Urinary bladder (tissue), 4 donors: ENCODE measurements around the gene ORMDL2. TPM values are rescaled to one million over a fixed set of nuclear protein-coding genes. Genes with fewer than 3 reads are reported as not detected.
"Not testable (repeated sequence)": the region's sequence is repeated elsewhere in the genome, so short reads cannot be mapped to it uniquely, and the experiment has no call there.

Experiments used
- DNase-seq: peaks from one replicate; pipeline ENCODE4 v3.0.0-alpha.2; 2015; ENCODE audit errors: extremely low spot score
- H3K27ac ChIP-seq: one replicate; pipeline ENCODE4 v1.5.1; 2013; ENCODE audit warnings: low read depth, mild to moderate bottlenecking, moderate library complexity
- H3K36me3 ChIP-seq: one replicate; pipeline ENCODE4 v1.6.1; 2013; ENCODE audit warnings: mild to moderate bottlenecking, moderate library complexity; ENCODE audit not compliant: insufficient read depth
- H3K4me1 ChIP-seq: one replicate; pipeline ENCODE4 v1.6.1; 2013; ENCODE audit warnings: mild to moderate bottlenecking, moderate library complexity; ENCODE audit not compliant: insufficient read depth
- H3K4me3 ChIP-seq: one replicate; pipeline ENCODE4 v1.5.1; 2013; ENCODE audit warnings: low read depth, low read length
- WGBS: extraction: QIAGEN DNeasy Blood & Tissue Kit; methylation state at CpG from one replicate; pipeline ENCODE4 v1.1.7; 2013; 5-methylcytosine and 5-hydroxymethylcytosine counted together
- polyA plus RNA-seq: library from polyadenylated mRNA; stranded (reverse); fragments of 200-250 nt; gene quantifications from one replicate; pipeline ENCODE4 v1.2.3, GENCODE V29; 2013
- total RNA-seq: library from RNA; depleted of rRNA; stranded (reverse); fragments of >200 nt; gene quantifications from one replicate; pipeline ENCODE4 v1.2.3, GENCODE V29; 2014
- donor health status: healthy with polysubstance abuse.
- donor health status: healthy.

The ORMDL2 gene
- total and polyA plus RNA-seq, 2 donors: 8.4 to 37.3 TPM

DNA sequence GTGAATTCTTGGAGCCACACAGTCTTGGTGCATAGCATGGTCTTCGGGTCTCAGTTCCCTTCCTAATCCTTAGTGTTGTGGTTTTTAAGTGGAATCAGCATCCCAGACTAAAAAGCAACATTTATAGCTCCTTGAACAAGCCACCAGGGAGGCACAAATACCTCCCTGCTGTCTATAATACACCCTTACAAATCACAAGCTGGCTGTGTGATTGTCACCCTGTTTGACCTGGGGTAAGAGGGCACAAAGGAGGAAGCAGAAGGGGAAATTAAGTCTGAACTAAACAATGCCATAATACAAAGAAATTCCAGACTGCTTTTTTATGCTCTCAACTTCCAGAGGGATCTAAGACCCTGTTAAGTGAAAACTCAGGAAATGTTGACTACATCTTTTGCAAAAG, 32.6 kb downstream of the ORMDL2 start:
- Histone ChIP-seq H3K4me3 (no peak overlapping the region), H3K36me3 (no peaks in the 10 kb centered on the region), H3K4me1 (no peaks in the 10 kb centered on the region), H3K27ac (no peak overlapping the region)
- 20% methylated on average over 1 of the region's 1 CpG for whole genome bisulfite sequencing
- DNase-seq: no peak

DNA sequence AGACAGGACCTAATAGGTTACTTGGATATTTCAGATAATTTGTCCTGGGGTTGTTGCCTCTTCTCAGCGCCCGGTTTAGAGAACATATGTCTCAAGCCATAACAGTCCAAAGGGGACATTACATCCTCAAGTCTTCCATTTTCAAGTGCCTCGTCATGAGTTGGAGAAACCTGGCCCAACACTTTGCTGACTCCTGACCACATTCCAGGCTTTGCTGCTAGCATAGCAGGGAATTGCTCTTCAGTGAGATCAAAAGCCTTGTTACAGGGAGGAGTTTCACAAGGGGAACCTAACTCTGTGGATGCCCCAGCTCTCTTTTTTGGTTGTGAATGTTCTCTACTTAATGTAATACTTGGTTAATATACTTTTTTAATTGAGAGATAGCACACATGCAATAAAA, 33.1 kb downstream of the ORMDL2 start:
- WGBS: 72% methylated on average over 3 of the region's 3 CpGs
- H3K4me1 ChIP-seq: no peaks in the 10 kb centered on the region
- DNase-seq: no peak
- H3K4me3 ChIP-seq: no peak overlapping the region
- H3K27ac ChIP-seq: no peak overlapping the region
- H3K36me3 ChIP-seq: no peaks in the 10 kb centered on the region

DNA sequence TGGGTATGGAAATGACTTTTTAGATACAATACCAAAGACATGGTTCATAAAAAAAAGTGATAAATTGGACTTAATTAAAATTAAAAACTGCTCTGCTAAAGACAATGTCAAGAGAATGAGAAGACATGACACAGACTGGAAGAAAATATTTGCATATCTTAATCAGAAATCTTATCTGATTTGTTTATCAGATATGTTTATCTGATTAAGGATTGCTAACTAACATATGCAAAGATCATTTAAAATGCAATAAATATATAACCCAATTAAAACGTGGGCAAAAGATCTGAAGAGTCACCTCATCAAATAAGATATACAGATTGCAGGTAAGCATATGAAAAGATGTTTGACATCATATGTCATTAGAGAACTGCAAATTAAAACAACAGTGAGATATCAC, 34.9 kb downstream of the ORMDL2 start:
- H3K36me3 ChIP-seq: no peaks in the 10 kb centered on the region
- H3K27ac ChIP-seq: no peak overlapping the region
- no peaks in the 10 kb centered on the region for H3K4me1 ChIP-seq
- DNase-seq: no peak
- WGBS: 34% methylated on average over 1 of the region's 1 CpG
- no peak overlapping the region for H3K4me3 ChIP-seq

DNA sequence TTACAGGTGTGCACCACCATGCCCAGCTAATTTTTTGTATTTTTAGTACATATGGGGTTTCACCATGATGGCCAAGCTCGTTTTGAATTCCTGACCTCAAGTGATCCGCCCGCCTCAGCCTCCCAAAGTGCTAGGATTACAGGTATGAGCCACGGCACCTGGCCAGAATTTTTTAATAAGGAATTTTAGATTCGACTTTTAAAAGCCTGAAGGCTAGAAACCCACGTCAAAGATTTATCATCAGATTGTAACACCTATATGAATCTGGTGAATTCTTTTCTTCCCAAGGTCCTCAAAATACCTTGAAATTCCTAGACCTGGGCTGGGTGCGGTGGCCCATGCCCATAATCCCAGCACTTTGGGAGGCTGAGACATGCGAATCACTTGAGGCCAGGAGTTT, 43.6 kb downstream of the ORMDL2 start:
- H3K4me1 ChIP-seq: no peaks in the 10 kb centered on the region
- H3K27ac ChIP-seq: no peak overlapping the region
- no peak for DNase-seq
- no peak overlapping the region for H3K4me3 ChIP-seq
- WGBS: 91% methylated on average over 8 of the region's 8 CpGs
- no peaks in the 10 kb centered on the region for H3K36me3 ChIP-seq

DNA sequence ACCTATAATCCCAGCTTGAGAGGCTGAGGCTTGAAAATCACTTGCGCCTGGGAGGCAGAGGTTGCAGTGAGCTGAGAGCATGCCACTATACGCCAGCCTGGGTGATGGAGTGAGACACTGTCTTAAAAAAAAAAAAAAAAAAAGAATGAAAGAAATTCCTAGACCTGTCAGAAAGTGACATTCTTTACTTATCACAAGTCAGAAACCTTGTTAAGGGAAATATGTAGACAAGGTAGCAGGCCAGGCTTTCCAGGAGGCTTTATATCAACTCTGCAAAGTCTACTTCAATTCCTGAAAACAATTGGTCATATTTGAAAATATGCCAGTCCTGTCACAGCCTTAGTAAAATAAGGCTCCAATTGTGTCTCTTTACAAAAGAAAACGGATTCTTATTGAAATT, 44.0 kb downstream of the ORMDL2 start:
- no peak for DNase-seq
- WGBS: 88% methylated on average over 3 of the region's 3 CpGs

DNA sequence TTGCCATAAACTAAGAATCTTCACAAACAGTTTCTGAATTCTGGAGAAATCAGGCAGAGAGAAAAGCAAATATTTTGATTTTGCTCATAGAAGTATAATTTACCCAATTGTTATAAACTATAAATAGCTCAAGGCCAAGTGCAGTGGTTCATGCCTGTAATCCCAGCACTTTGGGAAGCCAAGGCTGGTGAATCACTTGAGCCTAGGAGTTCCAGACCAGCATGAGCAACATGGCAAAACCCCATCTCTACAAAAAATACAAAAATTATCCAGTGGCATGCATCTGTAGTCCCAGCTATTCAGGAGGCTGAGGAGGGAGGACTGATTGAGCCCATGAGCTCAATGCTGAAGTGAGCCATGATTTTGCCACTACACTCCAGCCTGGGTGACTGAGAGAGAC, 44.4 kb downstream of the ORMDL2 start:
- no peak overlapping the region for H3K27ac ChIP-seq
- H3K4me1 ChIP-seq: no peaks in the 10 kb centered on the region
- DNase-seq: no peak
- no peaks in the 10 kb centered on the region for H3K36me3 ChIP-seq
- no peak overlapping the region for H3K4me3 ChIP-seq

More for the DNA sequence above, 44.0 kb downstream of the ORMDL2 start:
- H3K4me1 ChIP-seq: no peaks in the 10 kb centered on the region
- H3K36me3 ChIP-seq: no peaks in the 10 kb centered on the region
- no peak overlapping the region for H3K27ac ChIP-seq
- no peak overlapping the region for H3K4me3 ChIP-seq

DNA sequence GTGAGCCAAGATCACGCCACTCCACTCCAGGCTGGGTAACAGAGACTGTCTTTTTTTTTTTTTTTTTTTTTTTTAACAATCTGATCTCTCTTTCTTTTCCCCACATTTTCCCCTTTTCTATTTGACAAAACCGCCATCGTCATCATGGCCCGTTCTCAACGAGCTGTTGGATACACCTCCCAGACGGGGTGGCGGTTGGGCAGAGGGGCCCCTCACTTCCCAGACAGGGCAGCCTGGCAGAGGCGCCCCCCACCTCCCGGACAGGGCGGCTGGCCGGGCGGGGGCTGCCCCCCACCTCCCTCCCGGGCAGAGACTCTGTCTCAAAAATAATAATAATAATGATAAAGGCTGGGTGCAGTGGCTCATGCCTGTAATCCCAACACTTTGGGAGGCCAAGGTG, 45.1 kb downstream of the ORMDL2 start:
- H3K4me1 ChIP-seq, H3K4me3 ChIP-seq, H3K27ac ChIP-seq, H3K36me3 ChIP-seq, DNase-seq: not testable (repeated sequence)
- WGBS: 96% methylated on average over 13 of the region's 13 CpGs

DNA sequence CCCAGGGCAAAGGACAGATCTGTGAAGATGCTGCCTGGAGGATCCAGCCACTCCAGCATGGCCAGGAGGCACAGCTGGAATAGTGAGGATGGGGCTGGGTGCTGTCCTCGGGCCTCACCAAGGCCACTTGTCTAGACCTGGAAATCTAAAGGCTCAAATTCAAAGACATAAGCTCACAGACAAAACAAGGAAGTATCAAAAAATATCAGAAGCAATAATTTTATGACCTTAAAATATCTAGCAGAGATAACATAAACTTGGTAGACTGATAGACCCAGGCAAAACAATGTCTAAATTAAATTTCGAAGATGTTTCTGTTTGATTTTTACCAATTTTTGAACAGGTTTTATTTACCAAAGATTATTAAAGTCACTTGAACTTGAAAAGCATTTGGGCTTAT, 47.5 kb downstream of the ORMDL2 start:
- H3K4me3 ChIP-seq: no peak overlapping the region
- H3K36me3 ChIP-seq: no peaks in the 10 kb centered on the region
- no peaks in the 10 kb centered on the region for H3K4me1 ChIP-seq
- no peak for DNase-seq
- 89% methylated on average over 2 of the region's 2 CpGs for WGBS
- no peak overlapping the region for H3K27ac ChIP-seq

DNA sequence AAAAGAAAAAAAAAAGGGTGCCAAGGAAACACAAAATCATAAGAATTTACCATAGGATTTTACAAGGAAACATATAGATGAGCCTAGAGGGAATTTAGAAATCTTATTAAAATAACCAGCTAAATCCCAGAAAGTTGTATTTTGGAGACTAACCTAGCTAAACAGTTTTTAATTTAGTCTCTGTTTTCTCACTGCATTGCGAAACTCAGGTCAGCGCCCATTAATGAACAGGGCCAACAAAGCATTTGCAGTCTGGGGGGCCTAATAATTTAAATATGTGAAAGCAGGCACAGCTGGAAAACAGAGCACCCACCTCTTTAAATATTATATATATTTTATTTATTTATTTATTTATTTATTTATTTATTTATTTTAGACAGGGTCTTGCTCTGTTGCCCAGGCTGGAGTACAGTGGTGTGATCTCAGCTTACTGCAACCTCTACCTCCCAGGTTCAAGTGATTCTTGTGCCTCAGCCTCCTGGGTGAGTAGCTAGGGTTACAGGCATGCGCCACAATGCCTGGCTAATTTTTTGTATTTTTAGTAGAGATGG, 48.7 kb downstream of the ORMDL2 start:
- not testable (repeated sequence) for H3K4me1 ChIP-seq, H3K4me3 ChIP-seq, H3K36me3 ChIP-seq, DNase-seq, H3K27ac ChIP-seq
- 95% methylated on average over 3 of the region's 3 CpGs for WGBS

Other genes with a start within 250 kb of the ORMDL2 start
- gene OR2AP1, start 245.6 kb upstream of the ORMDL2 start, total RNA-seq: not detected
- gene OR2AP1, start 245.6 kb upstream of the ORMDL2 start, polyA plus RNA-seq: not detected
- gene OR10P1, start 181.1 kb upstream of the ORMDL2 start, total RNA-seq: not detected
- not detected for gene OR10P1, start 181.1 kb upstream of the ORMDL2 start, polyA plus RNA-seq
- gene ITGA7, start 110.1 kb upstream of the ORMDL2 start, total RNA-seq: 36.0 TPM
- gene ITGA7, start 110.1 kb upstream of the ORMDL2 start, polyA plus RNA-seq: 87.5 TPM
- gene BLOC1S1, start 102.0 kb upstream of the ORMDL2 start, total RNA-seq: 48.4 TPM
- 237 TPM for gene BLOC1S1, start 102.0 kb upstream of the ORMDL2 start, polyA plus RNA-seq
- gene RDH5, start 97.6 kb upstream of the ORMDL2 start, total RNA-seq: 8.1 TPM
- 8.7 TPM for gene RDH5, start 97.6 kb upstream of the ORMDL2 start, polyA plus RNA-seq
- 682 TPM for gene CD63, start 89.0 kb upstream of the ORMDL2 start, total RNA-seq
- 1,016 TPM for gene CD63, start 89.0 kb upstream of the ORMDL2 start, polyA plus RNA-seq
- gene GDF11, start 74.9 kb upstream of the ORMDL2 start, total RNA-seq: 5.6 TPM
- gene GDF11, start 74.9 kb upstream of the ORMDL2 start, polyA plus RNA-seq: 11.0 TPM
- gene SARNP, start 317 bp upstream of the ORMDL2 start, total RNA-seq: 86.2 TPM
- gene SARNP, start 317 bp upstream of the ORMDL2 start, polyA plus RNA-seq: 76.0 TPM
- 24.6 TPM for gene DNAJC14, start 11.5 kb downstream of the ORMDL2 start, total RNA-seq
- gene DNAJC14, start 11.5 kb downstream of the ORMDL2 start, polyA plus RNA-seq: 26.2 TPM
- gene MMP19, start 24.9 kb downstream of the ORMDL2 start, total RNA-seq: 4.3 TPM
- 21.8 TPM for gene MMP19, start 24.9 kb downstream of the ORMDL2 start, polyA plus RNA-seq
- 20.1 TPM for gene PYM1, start 109.9 kb downstream of the ORMDL2 start, total RNA-seq
- 31.1 TPM for gene PYM1, start 109.9 kb downstream of the ORMDL2 start, polyA plus RNA-seq
- 33.6 TPM for gene DGKA, start 113.1 kb downstream of the ORMDL2 start, total RNA-seq
- gene DGKA, start 113.1 kb downstream of the ORMDL2 start, polyA plus RNA-seq: 31.7 TPM
- 1.5 TPM for gene PMEL, start 148.0 kb downstream of the ORMDL2 start, total RNA-seq
- 0.89 TPM for gene PMEL, start 148.0 kb downstream of the ORMDL2 start, polyA plus RNA-seq
- 32.3 TPM for gene CDK2, start 148.8 kb downstream of the ORMDL2 start, total RNA-seq
- 33.6 TPM for gene CDK2, start 148.8 kb downstream of the ORMDL2 start, polyA plus RNA-seq
- 57.5 TPM for gene RAB5B, start 156.0 kb downstream of the ORMDL2 start, total RNA-seq
- 114 TPM for gene RAB5B, start 156.0 kb downstream of the ORMDL2 start, polyA plus RNA-seq
- 14.4 TPM for gene SUOX, start 179.2 kb downstream of the ORMDL2 start, total RNA-seq
- gene SUOX, start 179.2 kb downstream of the ORMDL2 start, polyA plus RNA-seq: 31.3 TPM
- gene IKZF4, start 203.0 kb downstream of the ORMDL2 start, total RNA-seq: 4.8 TPM
- 8.0 TPM for gene IKZF4, start 203.0 kb downstream of the ORMDL2 start, polyA plus RNA-seq
- gene RPS26, start 223.9 kb downstream of the ORMDL2 start, total RNA-seq: 96.2 TPM
- 774 TPM for gene RPS26, start 223.9 kb downstream of the ORMDL2 start, polyA plus RNA-seq